ENCODE results near the gene IGLL1.

The IGLL1 gene

GRCh38 chr22:23527971-23528740 lies 51.9 kb downstream of the IGLL1 start:
- no peak for DNase-seq (ENCODE audit: low spot score)

- DNase-seq (ENCODE audit: low spot score): no peak
Measured at GRCh38 chr22:23526596-23527316, 53.3 kb downstream of the IGLL1 start.

GRCh38 chr22:23525510-23525909 lies 54.6 kb downstream of the IGLL1 start:
- DNase-seq (ENCODE audit: low spot score): no peak

GRCh38 chr22:23524226-23524625 lies 55.9 kb downstream of the IGLL1 start:
- DNase-seq (ENCODE audit: low spot score): no peak

GRCh38 chr22:23523713-23524112 lies 56.4 kb downstream of the IGLL1 start:
- DNase-seq (ENCODE audit: low spot score): no peak
